Measurements from ENCODE around the gene CTNNA3.

The CTNNA3 gene

DNA sequence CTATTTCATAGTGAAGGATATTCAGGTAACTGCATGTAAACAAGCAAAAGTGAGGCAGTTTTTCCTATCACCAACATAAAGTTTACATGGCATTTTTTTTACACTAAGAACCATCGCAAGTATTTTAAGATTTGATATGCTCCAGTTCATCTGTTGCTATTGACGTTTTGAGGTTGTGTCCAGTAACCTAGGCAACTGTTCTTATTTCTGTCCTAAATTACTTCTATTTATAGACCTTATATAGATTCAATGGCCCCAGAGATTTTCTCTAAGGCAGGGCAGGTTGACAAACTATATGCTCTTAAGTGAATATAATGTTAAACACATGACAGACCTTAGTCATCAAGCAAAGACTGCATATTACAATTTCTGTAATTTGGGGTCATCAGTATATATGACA, 1600.4 kb downstream of the CTNNA3 start:
- no peak overlapping the region for H3K4me3 ChIP-seq (ENCODE audit: control insufficient read depth, low read depth, low read length)
- no peak for DNase-seq (ENCODE audit: low read depth)
- TF ChIP-seq, protein P1, sequence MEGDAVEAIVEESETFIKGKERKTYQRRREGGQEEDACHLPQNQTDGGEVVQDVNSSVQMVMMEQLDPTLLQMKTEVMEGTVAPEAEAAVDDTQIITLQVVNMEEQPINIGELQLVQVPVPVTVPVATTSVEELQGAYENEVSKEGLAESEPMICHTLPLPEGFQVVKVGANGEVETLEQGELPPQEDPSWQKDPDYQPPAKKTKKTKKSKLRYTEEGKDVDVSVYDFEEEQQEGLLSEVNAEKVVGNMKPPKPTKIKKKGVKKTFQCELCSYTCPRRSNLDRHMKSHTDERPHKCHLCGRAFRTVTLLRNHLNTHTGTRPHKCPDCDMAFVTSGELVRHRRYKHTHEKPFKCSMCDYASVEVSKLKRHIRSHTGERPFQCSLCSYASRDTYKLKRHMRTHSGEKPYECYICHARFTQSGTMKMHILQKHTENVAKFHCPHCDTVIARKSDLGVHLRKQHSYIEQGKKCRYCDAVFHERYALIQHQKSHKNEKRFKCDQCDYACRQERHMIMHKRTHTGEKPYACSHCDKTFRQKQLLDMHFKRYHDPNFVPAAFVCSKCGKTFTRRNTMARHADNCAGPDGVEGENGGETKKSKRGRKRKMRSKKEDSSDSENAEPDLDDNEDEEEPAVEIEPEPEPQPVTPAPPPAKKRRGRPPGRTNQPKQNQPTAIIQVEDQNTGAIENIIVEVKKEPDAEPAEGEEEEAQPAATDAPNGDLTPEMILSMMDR (IDR thresholded peaks at IDR 0.05; ENCODE audit: control insufficient read depth, insufficient read depth, low read depth, low read length, missing control alignments): no peak

DNA sequence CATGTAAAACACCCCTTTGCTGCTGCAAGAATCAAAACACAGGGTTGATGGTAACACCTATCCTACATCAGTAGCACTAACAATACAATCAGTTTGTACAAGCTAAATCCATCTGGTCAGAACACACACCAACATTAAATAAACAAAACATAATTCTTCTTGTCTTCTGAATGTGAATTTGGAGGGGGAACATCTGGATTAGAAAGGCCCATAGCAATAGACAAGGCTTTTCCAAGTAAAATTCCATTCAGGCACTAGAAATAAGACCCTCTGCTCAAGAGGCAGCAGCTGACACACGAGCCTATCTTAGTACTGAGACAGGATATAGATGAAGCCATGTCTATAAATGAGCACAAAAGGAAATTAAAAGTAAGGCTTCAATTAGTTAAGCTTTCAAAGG, 1610.1 kb downstream of the CTNNA3 start:
- TF ChIP-seq, protein P1 (IDR thresholded peaks at IDR 0.05; ENCODE audit: control insufficient read depth, insufficient read depth, low read depth, low read length, missing control alignments): no peak
- no peak overlapping the region for H3K4me3 ChIP-seq (ENCODE audit: control insufficient read depth, low read depth, low read length)
- no peak for DNase-seq (ENCODE audit: low read depth)

DNA sequence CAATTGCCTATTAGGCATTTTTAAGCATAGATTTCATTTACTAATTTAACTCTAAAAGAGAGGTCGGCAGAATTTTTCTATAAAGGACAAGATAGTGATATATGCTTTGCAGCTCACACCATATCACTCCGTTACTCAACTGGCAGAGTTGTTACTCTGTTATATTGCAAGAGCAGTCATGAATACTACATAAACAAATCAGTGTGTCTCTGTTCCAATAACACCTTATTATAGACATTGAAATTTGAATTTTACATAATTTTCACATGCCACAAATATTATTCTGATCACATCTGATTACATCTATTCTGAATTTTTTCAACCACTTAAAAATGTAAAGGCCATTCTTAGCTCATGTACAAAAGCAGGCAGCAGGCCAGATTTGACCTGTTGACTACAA, 1624.1 kb downstream of the CTNNA3 start:
- DNase-seq (ENCODE audit: low read depth): no peak
- no peak overlapping the region for H3K4me3 ChIP-seq (ENCODE audit: control insufficient read depth, low read depth, low read length)
- TF ChIP-seq, protein P1 (IDR thresholded peaks at IDR 0.05; ENCODE audit: control insufficient read depth, insufficient read depth, low read depth, low read length, missing control alignments): no peak

DNA sequence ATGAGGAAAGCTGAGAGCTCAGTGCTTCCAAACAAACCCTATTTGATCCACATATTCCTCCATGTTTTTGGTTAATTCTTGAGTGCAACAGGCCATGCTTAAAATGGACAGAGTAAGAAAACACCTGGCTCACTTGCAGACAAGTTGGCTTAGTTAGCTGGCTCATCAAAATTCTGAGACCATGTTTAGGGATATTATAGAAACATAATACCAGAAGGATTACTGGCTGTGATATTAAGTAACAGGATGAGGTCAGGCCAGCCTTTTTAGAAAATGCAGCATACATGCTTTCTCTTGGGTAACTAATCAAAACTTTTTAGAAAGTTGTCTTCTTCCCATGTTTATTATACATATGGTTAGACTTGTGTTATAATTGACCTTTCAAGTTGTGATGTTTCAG, 1637.4 kb downstream of the CTNNA3 start:
- TF ChIP-seq, protein P1 (IDR thresholded peaks at IDR 0.05; ENCODE audit: control insufficient read depth, insufficient read depth, low read depth, low read length, missing control alignments): no peak
- DNase-seq (ENCODE audit: low read depth): no peak
- no peak overlapping the region for H3K4me3 ChIP-seq (ENCODE audit: control insufficient read depth, low read depth, low read length)

DNA sequence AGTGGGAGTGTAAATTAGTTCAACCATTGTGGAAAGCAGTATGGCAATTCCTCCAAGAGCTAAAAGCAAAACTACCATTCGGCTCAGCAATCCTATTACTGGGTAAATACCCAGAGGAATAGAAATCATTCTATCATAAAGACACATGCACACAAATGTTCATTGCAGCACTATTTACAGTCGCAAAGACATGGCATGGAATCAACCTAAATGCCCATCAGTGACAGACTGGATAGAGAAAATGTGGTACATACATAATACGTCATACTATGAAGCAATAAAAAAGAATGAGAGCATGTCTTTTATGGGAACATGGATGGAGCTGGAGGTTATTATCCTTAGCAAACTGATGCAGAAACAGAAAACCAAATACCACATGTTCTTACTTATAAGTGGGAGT, 1646.7 kb downstream of the CTNNA3 start:
- no peak for DNase-seq (ENCODE audit: low read depth)
- TF ChIP-seq, protein P1 (IDR thresholded peaks at IDR 0.05; ENCODE audit: control insufficient read depth, insufficient read depth, low read depth, low read length, missing control alignments): no peak
- H3K4me3 ChIP-seq (ENCODE audit: control insufficient read depth, low read depth, low read length): no peak overlapping the region

DNA sequence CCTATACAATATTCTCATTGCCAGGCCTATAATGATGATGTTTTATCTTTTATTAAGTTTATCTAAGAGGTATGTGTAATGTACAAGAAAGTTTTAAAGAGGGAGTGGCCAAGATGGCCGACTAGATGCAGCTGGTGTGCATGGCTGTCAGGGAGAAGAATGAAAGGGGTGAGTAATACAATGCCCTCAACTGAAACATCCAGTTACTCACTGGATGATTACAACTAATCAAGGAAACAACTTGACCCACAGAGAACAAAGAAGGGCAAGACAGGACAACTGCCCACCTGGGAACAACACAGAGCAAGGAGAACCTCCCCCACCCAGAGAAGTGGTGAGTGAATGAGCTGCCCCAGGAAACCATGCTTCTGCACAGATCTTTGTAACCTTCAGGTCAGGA, 1650.1 kb downstream of the CTNNA3 start:
- H3K4me3 ChIP-seq (ENCODE audit: control insufficient read depth, low read depth, low read length): no peak overlapping the region
- DNase-seq (ENCODE audit: low read depth): no peak
- TF ChIP-seq, protein P1 (IDR thresholded peaks at IDR 0.05; ENCODE audit: control insufficient read depth, insufficient read depth, low read depth, low read length, missing control alignments): no peak

DNA sequence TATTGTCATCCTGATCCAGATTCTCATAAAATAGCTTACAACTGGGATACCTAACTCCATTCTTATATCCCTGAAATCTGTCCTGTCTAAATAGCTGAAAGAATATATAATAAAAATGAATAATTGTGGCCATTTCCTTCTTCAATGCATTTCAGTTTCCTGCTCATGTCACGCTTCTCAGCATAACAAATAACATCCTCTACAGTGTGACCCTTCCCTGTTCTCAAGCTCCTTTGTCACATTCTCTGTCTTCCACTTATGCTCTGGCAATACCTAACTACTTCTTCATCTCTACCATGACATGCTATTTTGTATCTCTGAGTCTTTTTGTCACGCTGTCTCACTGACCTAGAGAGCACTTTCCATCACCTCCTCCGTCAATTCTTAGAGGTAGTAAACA, 1654.2 kb downstream of the CTNNA3 start:
- no peak for DNase-seq (ENCODE audit: low read depth)
- TF ChIP-seq, protein P1 (IDR thresholded peaks at IDR 0.05; ENCODE audit: control insufficient read depth, insufficient read depth, low read depth, low read length, missing control alignments): no peak
- H3K4me3 ChIP-seq (ENCODE audit: control insufficient read depth, low read depth, low read length): no peak overlapping the region
